Stimulated activated CD8-positive, alpha-beta memory T cell treated with anti-CD3 and anti-CD28 coated beads, Interleukin-2, amount 100 ng/mL, for 1 hour (primary cell): Measurements from ENCODE around the gene TBC1D5.
"Not testable (repeated sequence)": the region's sequence is repeated elsewhere in the genome, so short reads cannot be mapped to it uniquely, and the experiment has no call there.

ENCODE experiments used
- DNase-seq, 2 donors: peaks; one replicate each; pipeline ENCODE4 v3.0.0-alpha.2; 2020; ENCODE audit warnings: low read depth in 2 of 2

Gene TBC1D5

DNA sequence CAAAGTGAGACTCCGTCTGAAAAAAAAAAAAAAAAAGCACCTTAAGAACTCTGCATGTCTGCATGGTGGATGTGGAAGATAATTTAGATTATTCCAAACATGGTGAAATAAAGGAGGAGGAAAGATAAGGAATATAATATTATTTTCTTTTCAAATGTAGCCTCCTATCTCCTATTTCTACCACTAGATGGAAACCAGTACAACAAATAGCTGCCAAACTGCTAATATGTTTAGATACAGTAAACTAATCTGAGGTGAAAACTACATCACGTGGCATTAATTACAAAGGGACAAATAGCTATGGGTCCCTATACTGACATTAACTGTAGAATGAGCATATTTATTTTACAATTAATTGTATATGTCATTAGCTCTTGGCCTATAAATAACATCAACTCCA lies 197.8 kb downstream of the TBC1D5 start:
- DNase-seq: no peak

DNA sequence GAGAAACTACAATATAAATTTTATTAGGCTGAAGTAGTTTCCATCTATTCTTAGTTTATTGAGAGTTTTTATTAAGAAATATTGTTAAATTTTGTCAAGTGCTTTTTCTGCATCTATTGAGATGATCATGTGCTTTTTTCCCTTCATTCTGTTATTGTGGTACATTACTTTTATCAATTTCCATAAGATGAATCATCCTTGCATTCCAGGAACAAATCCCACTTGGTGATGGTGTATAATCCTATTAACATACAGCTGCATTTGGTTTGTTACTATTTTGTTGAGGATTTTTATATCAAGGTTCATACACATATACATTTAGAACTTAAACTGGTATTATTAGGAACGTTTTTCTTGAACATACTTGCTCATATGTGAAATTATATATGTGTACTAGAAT lies 199.8 kb downstream of the TBC1D5 start:
- no peak for DNase-seq

- DNase-seq: no peak
Observed at GRCh38 chr3:17539436-17539835, 203.0 kb downstream of the TBC1D5 start.

DNA sequence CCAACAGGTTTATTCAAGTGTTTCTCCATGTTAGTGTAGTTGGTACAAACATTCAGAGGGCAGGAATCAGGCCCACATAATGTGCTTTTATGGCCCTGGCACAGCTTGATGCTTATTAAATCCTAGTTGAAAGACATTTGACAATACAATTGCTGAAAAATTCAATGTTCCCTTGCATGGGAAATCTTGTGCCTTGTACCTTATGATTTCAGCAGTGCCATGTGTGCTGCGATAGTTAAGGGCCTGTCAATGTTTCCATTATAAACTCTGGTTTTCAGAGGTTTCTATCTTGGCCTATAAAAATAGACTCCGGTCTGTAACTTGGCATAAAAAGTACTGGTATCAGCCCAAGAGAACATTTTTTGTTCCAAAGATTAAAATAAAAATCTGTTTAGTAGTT lies 207.2 kb downstream of the TBC1D5 start:
- no peak for DNase-seq

- not testable (repeated sequence) for DNase-seq
Observed at GRCh38 chr3:17532446-17532845, 210.0 kb downstream of the TBC1D5 start.

DNA sequence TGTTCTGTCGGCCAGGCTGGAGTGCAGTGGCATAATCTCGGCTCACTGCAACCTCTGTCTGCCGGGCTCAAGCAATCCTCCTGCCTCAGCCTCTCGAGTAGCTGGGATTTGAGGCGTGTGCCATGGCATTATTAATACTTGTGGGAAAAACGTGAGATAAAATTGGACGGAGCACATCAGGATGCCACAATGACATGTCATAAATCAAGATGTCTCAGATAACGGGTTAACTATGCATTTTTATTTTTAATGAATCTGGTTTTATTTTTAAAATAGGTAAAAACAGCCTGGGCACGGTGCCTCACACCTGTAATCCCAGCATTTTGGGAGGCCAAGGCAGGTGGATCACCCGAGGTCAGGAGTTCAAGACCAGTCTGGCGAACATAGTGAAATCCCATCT lies 212.8 kb downstream of the TBC1D5 start:
- DNase-seq: no peak

GRCh38 chr3:17518189-17519059 lies 224.0 kb downstream of the TBC1D5 start:
- no peak for DNase-seq

- no peak for DNase-seq
Observed at GRCh38 chr3:17515445-17516234, 226.8 kb downstream of the TBC1D5 start.

GRCh38 chr3:17514597-17514996 lies 227.8 kb downstream of the TBC1D5 start:
- DNase-seq: no peak

GRCh38 chr3:17510265-17510664 lies 232.2 kb downstream of the TBC1D5 start:
- no peak for DNase-seq

DNA sequence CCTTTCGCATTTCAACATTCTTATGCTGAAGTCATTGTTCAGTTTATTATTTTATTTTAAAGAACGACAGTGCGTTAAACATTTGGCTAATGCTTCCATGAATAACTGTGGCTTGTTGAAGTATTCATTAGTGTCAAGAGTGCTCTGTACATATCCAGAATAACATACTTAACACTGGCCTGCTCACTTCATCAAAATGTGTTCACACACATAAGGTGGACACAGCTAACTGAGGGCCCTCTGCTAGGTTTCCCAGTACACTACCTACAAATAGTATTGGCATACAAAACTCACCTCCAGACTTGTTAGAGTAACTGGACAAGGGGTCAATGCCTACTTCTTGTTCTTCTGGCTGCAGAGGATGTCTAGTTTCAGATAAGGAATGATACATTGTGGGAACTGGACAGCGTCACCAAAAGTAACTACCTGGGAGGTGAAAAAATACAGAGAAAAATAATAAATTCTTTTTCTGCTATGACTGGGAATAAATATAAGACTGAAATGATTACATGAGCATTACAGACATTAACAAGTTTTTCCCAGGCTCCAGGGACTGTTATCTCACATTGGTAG lies 234.2 kb downstream of the TBC1D5 start:
- DNase-seq: no peak

- DNase-seq: no peak
Observed at GRCh38 chr3:17507480-17507879, 235.0 kb downstream of the TBC1D5 start.

GRCh38 chr3:17505856-17506255 lies 236.6 kb downstream of the TBC1D5 start:
- DNase-seq: no peak

DNA sequence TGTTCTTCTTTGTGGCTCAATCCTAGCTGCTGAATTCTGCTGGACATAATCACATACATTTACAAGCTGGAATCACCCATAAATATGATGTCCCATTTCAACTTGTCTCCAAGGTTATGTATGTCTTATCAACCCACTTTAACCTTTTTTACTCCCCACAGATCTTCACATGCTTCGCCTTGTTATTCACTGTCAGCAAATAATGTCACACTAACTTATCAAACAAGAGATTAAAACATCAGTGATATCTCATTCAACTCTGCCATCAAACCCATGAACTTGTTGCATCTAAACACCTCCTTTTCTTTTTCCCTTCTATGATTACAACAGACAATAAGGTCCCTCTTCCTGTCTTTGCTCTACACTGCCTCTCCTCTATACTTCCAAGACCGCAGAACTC lies 240.7 kb downstream of the TBC1D5 start:
- DNase-seq: no peak

DNA sequence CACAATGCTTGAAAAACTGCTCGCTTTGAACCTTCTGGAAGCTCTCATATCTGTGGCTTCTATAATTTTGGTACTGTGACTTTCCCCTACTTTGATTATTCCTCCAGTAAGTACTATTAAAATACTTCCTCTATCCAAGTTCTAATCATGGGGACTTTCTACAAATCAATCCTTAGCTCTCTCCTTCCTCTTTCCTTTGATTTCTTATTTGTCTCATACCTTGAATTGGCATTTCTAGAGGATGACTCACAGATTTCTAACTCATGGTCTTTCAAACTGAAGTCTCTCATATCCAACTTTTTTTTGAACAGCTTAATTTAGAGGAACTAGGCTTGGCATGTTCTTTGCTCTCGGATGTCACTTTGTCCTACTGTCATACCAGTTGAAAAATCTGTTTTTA lies 241.8 kb downstream of the TBC1D5 start:
- no peak for DNase-seq

GRCh38 chr3:17494117-17494809 lies 248.2 kb downstream of the TBC1D5 start:
- no peak for DNase-seq

- DNase-seq: no peak
Observed at GRCh38 chr3:17491601-17492000, 250.8 kb downstream of the TBC1D5 start.

GRCh38 chr3:17491190-17491589 lies 251.2 kb downstream of the TBC1D5 start:
- not testable (repeated sequence) for DNase-seq

GRCh38 chr3:17489139-17489538 lies 253.3 kb downstream of the TBC1D5 start:
- no peak for DNase-seq

DNA sequence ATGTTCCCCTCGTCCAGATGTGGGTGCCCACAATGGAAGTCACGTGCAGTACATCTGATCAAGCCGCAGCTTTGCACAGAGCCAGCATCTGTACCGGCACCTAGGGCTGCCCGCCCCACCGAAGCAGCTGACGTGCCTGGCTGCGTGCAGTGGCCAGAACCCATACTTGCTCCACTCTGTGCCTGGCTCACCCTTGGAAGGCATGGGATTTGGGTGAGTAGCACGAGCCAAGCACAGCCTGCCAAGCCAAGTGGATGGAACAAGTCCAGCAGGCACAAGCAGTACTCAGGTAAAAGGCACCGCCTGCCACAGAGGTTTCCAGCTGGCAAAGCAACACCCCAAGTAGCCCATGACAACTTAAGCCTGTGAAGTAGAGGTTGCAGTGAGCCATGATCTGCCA lies 261.3 kb downstream of the TBC1D5 start:
- DNase-seq: no peak

GRCh38 chr3:17479681-17480405 lies 262.6 kb downstream of the TBC1D5 start:
- DNase-seq: no peak
